Spinal cord (tissue), 10 donors: ENCODE measurements around the gene ERBB3. TPM values are rescaled to one million over a fixed set of nuclear protein-coding genes. Genes with fewer than 3 reads are reported as not detected.

Experiments used
- DNase-seq, 6 donors: peaks; one replicate each; pipeline versions ENCODE4 v3.0.0 to v3.0.0-alpha.2; 2013 to 2015; ENCODE audit warnings: low spot score in 6 of 6, low read depth in 4 of 6
- H3K27ac ChIP-seq: one replicate; pipeline ENCODE4 v1.5.1; 2013; ENCODE audit warnings: low read depth, low read length, control low read depth
- H3K27me3 ChIP-seq: one replicate; pipeline ENCODE4 v1.6.1; 2013; ENCODE audit warnings: low read length; ENCODE audit not compliant: control insufficient read depth, insufficient read depth
- H3K36me3 ChIP-seq: one replicate; pipeline ENCODE4 v1.6.1; 2013; ENCODE audit warnings: low read length; ENCODE audit not compliant: control insufficient read depth, insufficient read depth
- H3K4me1 ChIP-seq: one replicate; pipeline ENCODE4 v1.6.1; 2013; ENCODE audit warnings: low read length; ENCODE audit not compliant: control insufficient read depth, insufficient read depth
- H3K4me3 ChIP-seq: one replicate; pipeline ENCODE4 v1.5.1; 2013; ENCODE audit warnings: low read depth, low read length, control low read depth
- H3K9me3 ChIP-seq: one replicate; pipeline ENCODE4 v1.6.1; 2013; ENCODE audit warnings: low read length; ENCODE audit not compliant: control insufficient read depth, insufficient read depth
- WGBS: methylation state at CpG from one replicate; pipeline ENCODE4 v1.1.5; 2013; ENCODE audit warnings: missing lambda C conversion rate; ENCODE audit not compliant: insufficient coverage; 5-methylcytosine and 5-hydroxymethylcytosine counted together
- polyA plus RNA-seq, 2 donors: library from polyadenylated mRNA; unstranded; fragments of 120-200 nt; gene quantifications; one replicate each; pipeline ENCODE4 v1.2.1, GENCODE V29; 2013; ENCODE audit not compliant: insufficient read length in 2 of 2
- total RNA-seq, 2 donors: library from RNA; depleted of rRNA in 1 of 2; stranded (reverse); fragments of 120-200 nt in 1 of 2; fragments of >200 nt in 1 of 2; gene quantifications; one replicate each; pipeline versions ENCODE4 v1.2.3 to v1.2.4, GENCODE V29; 2013 to 2014
- donor health status: healthy.

Gene ERBB3
- total and polyA plus RNA-seq, 4 donors, result 41.1 to 95.1 (median 72.0) TPM

DNA sequence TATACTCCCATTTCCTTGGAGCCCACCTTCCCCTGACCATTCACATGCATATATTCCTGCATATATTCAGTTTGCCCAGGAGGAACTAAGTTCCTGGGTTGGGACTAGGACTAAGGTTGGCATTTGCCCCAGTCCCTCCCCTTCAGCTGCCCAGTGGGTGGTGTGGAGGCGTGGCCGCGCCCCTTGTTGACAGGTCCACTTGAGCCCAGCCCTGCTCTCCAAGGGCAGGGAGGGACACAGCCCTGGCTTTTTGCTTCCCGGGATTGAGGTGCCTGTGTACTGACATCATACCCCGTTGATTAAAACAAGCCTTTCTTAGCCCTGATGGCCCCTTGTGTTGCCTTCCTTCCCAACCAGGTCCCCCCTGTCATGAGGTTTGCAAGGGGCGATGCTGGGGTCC is 7.3 kb downstream of the ERBB3 start:
- peaks cover 23% of the 10 kb centered on the region for H3K4me1 ChIP-seq
- no peak overlapping the region for H3K4me3 ChIP-seq
- WGBS, result 95% methylated on average over 5 of the region's 6 CpGs
- peaks cover 20% of the 10 kb centered on the region for H3K36me3 ChIP-seq
- no peaks in the 10 kb centered on the region for H3K9me3 ChIP-seq
- DNase-seq, result no peak
- H3K27ac ChIP-seq, result no peak overlapping the region
- peaks cover 2% of the 10 kb centered on the region for H3K27me3 ChIP-seq

DNA sequence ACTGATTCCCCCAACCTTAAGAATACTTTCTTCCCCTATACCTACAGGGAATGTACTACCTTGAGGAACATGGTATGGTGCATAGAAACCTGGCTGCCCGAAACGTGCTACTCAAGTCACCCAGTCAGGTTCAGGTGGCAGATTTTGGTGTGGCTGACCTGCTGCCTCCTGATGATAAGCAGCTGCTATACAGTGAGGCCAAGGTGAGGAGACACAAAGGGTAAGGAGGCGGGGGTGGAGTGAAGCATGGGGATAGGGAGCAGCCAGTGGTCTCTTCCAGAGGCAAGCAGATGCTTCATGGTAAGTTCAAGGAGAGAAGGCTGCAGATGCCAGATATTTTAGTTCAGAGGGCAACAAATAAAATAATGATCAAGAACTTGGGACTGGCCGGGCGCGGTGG is 17.8 kb downstream of the ERBB3 start:
- Histone ChIP-seq H3K4me3 (no peak overlapping the region), H3K27ac (no peak overlapping the region), H3K27me3 (peaks cover 2% of the 10 kb centered on the region), H3K9me3 (no peaks in the 10 kb centered on the region), H3K4me1 (no peaks in the 10 kb centered on the region), H3K36me3 (peaks cover 18% of the 10 kb centered on the region)
- WGBS, result 95% methylated on average over 6 of the region's 6 CpGs
- DNase-seq, result no peak

DNA sequence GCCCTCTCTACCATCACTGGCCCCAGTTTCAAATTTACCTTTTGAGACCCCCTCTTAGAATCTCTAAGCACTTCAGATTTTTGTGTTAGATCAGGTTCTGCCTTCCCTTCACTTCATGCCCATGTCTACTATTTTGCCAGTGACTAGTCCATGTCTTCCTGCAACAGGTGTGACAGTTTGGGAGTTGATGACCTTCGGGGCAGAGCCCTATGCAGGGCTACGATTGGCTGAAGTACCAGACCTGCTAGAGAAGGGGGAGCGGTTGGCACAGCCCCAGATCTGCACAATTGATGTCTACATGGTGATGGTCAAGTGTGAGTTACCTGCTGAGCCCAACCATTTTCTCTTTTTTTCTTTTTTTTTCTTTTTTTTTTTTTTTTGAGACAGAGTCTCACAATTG is 18.6 kb downstream of the ERBB3 start:
- Histone ChIP-seq H3K9me3 (no peaks in the 10 kb centered on the region), H3K27me3 (peaks cover 2% of the 10 kb centered on the region), H3K4me1 (no peaks in the 10 kb centered on the region), H3K36me3 (peaks cover 18% of the 10 kb centered on the region), H3K27ac (no peak overlapping the region), H3K4me3 (no peak overlapping the region)
- DNase-seq, result no peak
- WGBS, result 92% methylated on average over 2 of the region's 3 CpGs

DNA sequence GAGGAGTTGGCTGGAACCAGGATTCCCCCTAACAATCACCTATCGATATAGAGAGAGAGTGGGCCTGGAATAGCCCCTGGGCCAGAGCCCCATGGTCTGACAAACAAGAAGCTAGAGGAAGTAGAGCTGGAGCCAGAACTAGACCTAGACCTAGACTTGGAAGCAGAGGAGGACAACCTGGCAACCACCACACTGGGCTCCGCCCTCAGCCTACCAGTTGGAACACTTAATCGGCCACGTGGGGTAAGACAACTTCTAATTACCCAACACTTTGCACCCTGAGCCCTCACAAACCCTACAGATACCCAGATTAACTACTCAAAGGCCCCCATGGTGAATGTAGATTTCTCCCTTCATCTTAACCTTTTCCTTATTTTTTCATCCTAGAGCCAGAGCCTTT is 19.8 kb downstream of the ERBB3 start:
- Histone ChIP-seq H3K9me3 (no peaks in the 10 kb centered on the region), H3K27me3 (peaks cover 2% of the 10 kb centered on the region), H3K27ac (no peak overlapping the region), H3K4me3 (no peak overlapping the region), H3K36me3 (peaks cover 18% of the 10 kb centered on the region), H3K4me1 (peaks cover 5% of the 10 kb centered on the region)
- WGBS, result 100% methylated on average over 3 of the region's 4 CpGs
- DNase-seq, result no peak

DNA sequence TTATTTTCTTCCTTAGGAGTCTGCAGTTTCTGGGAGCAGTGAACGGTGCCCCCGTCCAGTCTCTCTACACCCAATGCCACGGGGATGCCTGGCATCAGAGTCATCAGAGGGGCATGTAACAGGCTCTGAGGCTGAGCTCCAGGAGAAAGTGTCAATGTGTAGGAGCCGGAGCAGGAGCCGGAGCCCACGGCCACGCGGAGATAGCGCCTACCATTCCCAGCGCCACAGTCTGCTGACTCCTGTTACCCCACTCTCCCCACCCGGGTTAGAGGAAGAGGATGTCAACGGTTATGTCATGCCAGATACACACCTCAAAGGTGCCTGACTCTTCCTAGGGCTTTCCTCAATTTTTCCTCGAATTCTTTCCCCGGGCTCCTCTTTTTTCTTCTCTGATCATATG is 21.1 kb downstream of the ERBB3 start:
- Histone ChIP-seq H3K4me1 (peaks cover 11% of the 10 kb centered on the region), H3K27me3 (no peaks in the 10 kb centered on the region), H3K9me3 (no peaks in the 10 kb centered on the region), H3K36me3 (peaks cover 18% of the 10 kb centered on the region), H3K4me3 (no peak overlapping the region), H3K27ac (no peak overlapping the region)
- DNase-seq, result no peak
- 94% methylated on average over 8 of the region's 14 CpGs for WGBS

DNA sequence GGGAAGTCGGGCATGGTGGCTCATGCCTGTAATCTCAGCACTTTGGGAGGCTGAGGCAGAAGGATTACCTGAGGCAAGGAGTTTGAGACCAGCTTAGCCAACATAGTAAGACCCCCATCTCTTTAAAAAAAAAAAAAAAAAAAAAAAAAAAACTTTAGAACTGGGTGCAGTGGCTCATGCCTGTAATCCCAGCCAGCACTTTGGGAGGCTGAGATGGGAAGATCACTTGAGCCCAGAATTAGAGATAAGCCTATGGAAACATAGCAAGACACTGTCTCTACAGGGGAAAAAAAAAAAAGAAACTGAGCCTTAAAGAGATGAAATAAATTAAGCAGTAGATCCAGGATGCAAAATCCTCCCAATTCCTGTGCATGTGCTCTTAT is 22.7 kb downstream of the ERBB3 start:
- H3K27ac ChIP-seq, result no peak overlapping the region
- peaks cover 20% of the 10 kb centered on the region for H3K36me3 ChIP-seq
- no peak overlapping the region for H3K4me3 ChIP-seq
- no peaks in the 10 kb centered on the region for H3K9me3 ChIP-seq
- peaks cover 11% of the 10 kb centered on the region for H3K4me1 ChIP-seq
- WGBS, result no CpG with 5 or more reads among the region's 1 CpG
- DNase-seq, result no peak
- no peaks in the 10 kb centered on the region for H3K27me3 ChIP-seq

DNA sequence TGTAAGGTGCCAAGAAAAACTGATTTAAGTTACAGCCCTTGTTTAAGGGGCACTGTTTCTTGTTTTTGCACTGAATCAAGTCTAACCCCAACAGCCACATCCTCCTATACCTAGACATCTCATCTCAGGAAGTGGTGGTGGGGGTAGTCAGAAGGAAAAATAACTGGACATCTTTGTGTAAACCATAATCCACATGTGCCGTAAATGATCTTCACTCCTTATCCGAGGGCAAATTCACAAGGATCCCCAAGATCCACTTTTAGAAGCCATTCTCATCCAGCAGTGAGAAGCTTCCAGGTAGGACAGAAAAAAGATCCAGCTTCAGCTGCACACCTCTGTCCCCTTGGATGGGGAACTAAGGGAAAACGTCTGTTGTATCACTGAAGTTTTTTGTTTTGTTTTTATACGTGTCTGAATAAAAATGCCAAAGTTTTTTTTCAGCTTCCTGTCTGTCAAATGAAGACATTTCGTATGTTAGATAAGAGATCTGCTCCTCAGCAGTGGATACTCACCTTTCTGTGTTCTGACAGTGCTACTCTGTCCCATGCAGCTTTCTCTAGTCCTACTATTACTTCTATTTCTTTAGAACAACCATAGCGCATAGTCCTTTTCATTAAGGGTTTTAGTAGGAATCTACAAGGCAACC is 23.2 kb downstream of the ERBB3 start:
- H3K27ac ChIP-seq, result no peak overlapping the region

DNA sequence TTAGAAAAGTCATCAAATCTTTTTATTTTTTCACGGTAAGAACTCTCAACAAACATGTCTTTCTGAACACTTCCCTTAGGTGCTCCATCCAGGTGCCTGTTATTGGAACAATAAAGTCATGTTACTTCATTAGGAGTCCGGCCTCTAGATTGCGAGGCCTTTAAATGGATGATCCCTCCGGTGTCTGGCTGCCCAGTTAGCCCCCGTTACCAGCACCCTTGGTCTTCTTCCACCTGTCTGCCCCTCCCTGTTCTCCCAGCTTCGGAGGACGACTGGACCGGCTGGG is 23.8 kb downstream of the ERBB3 start:
- Histone ChIP-seq H3K36me3 (peaks cover 27% of the 10 kb centered on the region), H3K27me3 (no peaks in the 10 kb centered on the region), H3K4me1 (peaks cover 11% of the 10 kb centered on the region), H3K9me3 (no peaks in the 10 kb centered on the region), H3K27ac (peak overlapping the region; percentile 93), H3K4me3 (peak overlapping the region; percentile 95)
- DNase-seq, result no peak
- WGBS, result 0% methylated on average over 7 of the region's 8 CpGs

More for the DNA sequence above, 23.2 kb downstream of the ERBB3 start:
- no peak for DNase-seq
- whole genome bisulfite sequencing, result 50% methylated on average over 2 of the region's 6 CpGs
- H3K9me3 ChIP-seq, result no peaks in the 10 kb centered on the region
- H3K27me3 ChIP-seq, result no peaks in the 10 kb centered on the region
- peaks cover 25% of the 10 kb centered on the region for H3K36me3 ChIP-seq
- peaks cover 11% of the 10 kb centered on the region for H3K4me1 ChIP-seq
- H3K4me3 ChIP-seq, result peak overlapping the region; percentile 95

DNA sequence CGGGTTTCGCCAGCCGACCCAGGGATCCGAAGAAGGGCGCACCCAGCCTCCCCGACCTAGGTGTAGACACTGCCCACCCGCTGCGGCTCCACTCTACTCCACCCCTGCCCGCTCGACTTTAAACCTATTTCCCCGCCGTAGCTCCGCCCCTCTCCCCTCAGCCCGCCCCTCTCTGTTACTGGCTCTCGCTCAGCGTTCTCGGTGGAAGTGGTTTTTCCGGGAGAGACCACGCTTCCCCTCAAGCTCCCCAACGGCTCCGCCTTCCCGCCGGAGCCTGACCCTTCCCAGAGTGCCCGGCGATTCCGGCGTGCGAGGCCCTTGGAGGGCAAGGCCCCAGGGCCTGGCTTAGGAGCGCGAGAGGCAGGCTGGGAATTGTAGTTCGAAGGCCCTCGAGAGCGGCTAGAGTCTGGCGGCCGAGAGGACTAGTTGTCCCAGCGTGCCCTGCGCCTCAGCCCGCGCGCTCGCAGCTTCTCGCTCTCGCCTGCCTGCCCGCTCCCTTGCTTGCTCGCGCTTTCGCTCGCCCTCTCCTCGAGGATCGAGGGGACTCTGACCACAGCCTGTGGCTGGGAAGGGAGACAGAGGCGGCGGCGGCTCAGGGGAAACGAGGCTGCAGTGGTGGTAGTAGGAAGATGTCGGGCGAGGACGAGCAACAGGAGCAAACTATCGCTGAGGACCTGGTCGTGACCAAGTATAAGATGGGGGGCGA is 24.3 kb downstream of the ERBB3 start, which contains the start of gene PA2G4:
Gene PA2G4, plus strand, starts transcription at position 451 of the 706 bp plus-strand sequence. Its CDS starts 179 bp downstream, at position 630.
- Histone ChIP-seq H3K27ac (peak within 1 kb of the TSS; percentile 93), H3K4me3 (peak within 1 kb of the TSS; percentile 95), H3K27me3 (no peaks in the 10 kb centered on the region), H3K36me3 (peaks cover 32% of the 10 kb centered on the region), H3K9me3 (no peaks in the 10 kb centered on the region), H3K4me1 (peaks cover 11% of the 10 kb centered on the region)
- 0% methylated on average over 60 of the region's 60 CpGs for WGBS
- DNase-seq, result peak; percentile 93 to 99 (median 95)
